GM23338 (cell line): Measurements from ENCODE around the gene NLK.

ENCODE experiments used
- CREB1 ChIP-seq: fragments of 250-450 bp; sonication (Bioruptor Pico); IDR thresholded peaks from 2 replicates; pipeline ENCODE4 v1.5.0; 2020; ENCODE audit warnings: low read depth, mild to moderate bottlenecking, moderate library complexity
- CTCF ChIP-seq, 2 experiments: fragments of 200-600 bp in 1 of 2; sonication (generic) in 1 of 2; conservative IDR thresholded peaks; 2 replicates each; pipeline versions ENCODE4 v1.5.1 to v1.6.1; 2016 to 2017; ENCODE audit warnings: antibody characterized with exemption in 2 of 2, low read depth in 2 of 2, mild to moderate bottlenecking in 2 of 2, moderate library complexity in 1 of 2
- ETS1 ChIP-seq: IDR thresholded peaks from 2 replicates; pipeline ENCODE4 v1.6.1; 2016; ENCODE audit warnings: antibody characterized with exemption
- EZH2 ChIP-seq: fragments of 200-600 bp; sonication (generic); IDR thresholded peaks from one replicate; pipeline ENCODE4 v1.8.0; 2017; ENCODE audit warnings: antibody characterized with exemption, mild to moderate bottlenecking, low read depth; ENCODE audit not compliant: unreplicated experiment
- EZH2phosphoT487 ChIP-seq: fragments of 200-600 bp; sonication (generic); IDR thresholded peaks from one replicate; pipeline ENCODE4 v1.8.1; 2018; ENCODE audit warnings: antibody characterized with exemption; ENCODE audit not compliant: unreplicated experiment
- POLR2AphosphoS5 ChIP-seq: IDR thresholded peaks from 2 replicates; pipeline ENCODE4 v1.6.1; 2016; ENCODE audit warnings: antibody characterized with exemption, low read depth
- REST ChIP-seq: IDR thresholded peaks from one replicate; pipeline ENCODE4 v1.6.1; 2018; ENCODE audit warnings: antibody characterized with exemption; ENCODE audit not compliant: unreplicated experiment
- ZNF331 ChIP-seq: fragments of 250-450 bp; sonication (Bioruptor Pico); IDR thresholded peaks from 2 replicates; pipeline ENCODE4 v1.5.0; 2020; ENCODE audit warnings: low read depth, mild to moderate bottlenecking, moderate library complexity

- TF ChIP-seq CTCF (conservative IDR thresholded peaks at IDR 0.05; ENCODE audit: low read depth in 2 of 2) (no peak), ETS1 (no peak), EZH2phosphoT487 (no peak), REST (no peak), CREB1 (CRISPR knock-in tag) (no peak), ZNF331 (CRISPR knock-in tag) (no peak), EZH2 (no peak), POLR2AphosphoS5 (no peak)
These were observed 154.2 kb downstream of the NLK start for GRCh38 chr17:28196636-28197035.
